GM19193 (cell line): ENCODE results near the gene NEDD8.

Source experiments
- POLR2A ChIP-seq: IDR thresholded peaks from 4 replicates; pipeline ENCODE4 v1.6.1; 2011; ENCODE audit not compliant: insufficient read depth, insufficient read length; ENCODE audit errors: extremely low read depth

NEDD8 gene

GRCh38 chr14:24224618-24225071 lies 7.5 kb downstream of the NEDD8 start:
- no peak for TF ChIP-seq POLR2A

- TF ChIP-seq POLR2A = no peak
Observed at GRCh38 chr14:24219521-24219920, 12.6 kb downstream of the NEDD8 start.

- TF ChIP-seq POLR2A = no peak
Observed at GRCh38 chr14:24219080-24219479, 13.1 kb downstream of the NEDD8 start.

GRCh38 chr14:24216345-24216699 lies 15.8 kb downstream of the NEDD8 start:
- TF ChIP-seq POLR2A = no peak

GRCh38 chr14:24215495-24216344 lies 16.4 kb downstream of the NEDD8 start, which contains the start of gene MDP1:
MDP1 (minus strand) TSS chr14:24216066; CDS start chr14:24215955, 111 bp downstream.
- peak; percentile 84 for TF ChIP-seq POLR2A

GRCh38 chr14:24213866-24214662 lies 18.1 kb downstream of the NEDD8 start:
- TF ChIP-seq POLR2A = no peak

DNA sequence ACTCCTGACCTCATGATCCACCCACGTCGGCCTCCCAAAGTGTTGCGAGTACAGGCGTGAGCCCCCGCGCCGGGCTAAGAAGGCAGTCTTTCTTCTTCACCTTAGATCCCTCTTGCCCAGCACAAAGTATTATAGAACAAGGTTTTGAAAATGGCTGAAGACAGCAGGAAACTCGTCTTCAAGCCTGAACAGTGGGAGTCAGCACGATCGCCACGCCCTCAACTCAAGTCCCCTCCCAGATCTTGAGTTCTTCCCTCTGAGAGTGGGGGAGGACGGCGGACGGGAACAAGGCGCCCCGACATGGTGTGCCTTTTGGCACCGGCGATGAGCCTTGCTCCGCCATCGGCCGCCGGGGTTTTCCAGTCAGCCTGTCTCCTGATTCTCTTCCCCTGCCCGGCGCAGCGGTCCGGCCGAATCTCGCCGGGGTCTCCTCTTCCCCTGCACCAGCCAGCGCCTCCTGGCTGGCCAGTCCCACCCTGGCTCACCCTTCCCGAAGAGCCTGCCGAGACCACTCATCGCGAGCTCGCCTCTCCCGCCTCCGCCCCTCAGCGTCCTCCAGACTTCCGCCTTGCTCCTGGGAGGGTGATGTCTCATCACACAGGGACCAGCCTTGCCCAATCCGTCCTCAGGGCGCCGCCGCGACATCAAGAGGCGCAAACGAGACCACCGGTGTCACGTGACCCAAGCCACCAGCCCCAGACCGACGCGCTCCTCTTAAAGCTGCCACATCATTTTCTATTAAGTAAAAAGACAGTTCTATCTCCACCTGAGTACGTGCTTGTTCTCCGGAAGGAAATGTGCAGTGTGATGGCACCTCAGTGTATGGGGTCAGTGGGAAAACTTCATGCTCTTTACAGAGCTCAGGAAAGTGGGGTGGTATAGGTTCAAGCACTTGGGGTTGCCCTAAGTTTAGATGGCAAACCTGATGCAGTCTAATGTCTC lies 19.0 kb downstream of the NEDD8 start, which contains the start of gene CHMP4A:
TSS of gene CHMP4A (minus strand) at position 565 of the 942 bp plus-strand sequence. CDS start at position 516, 49 bp downstream.
- peak; percentile 94 for TF ChIP-seq POLR2A

DNA sequence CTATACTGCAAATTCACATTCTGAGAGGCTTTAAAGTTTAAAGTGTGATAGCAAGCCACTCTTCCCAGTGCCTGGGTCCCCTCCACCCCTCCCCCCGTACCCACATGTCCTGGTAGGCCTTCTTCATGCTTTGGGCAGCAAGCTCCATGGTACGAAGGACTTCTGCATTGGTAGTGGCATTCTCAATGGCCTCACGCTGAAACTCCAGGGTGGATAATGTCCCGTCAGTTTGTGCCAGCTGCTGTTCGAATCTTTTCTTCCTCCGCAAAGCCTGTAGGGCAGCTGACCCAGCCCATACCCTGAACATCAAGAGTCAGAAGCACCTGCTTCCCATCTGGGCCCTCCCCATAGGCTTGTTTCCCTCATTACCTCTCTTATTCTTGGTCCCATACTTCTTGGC lies 20.9 kb downstream of the NEDD8 start:
- TF ChIP-seq POLR2A = no peak

DNA sequence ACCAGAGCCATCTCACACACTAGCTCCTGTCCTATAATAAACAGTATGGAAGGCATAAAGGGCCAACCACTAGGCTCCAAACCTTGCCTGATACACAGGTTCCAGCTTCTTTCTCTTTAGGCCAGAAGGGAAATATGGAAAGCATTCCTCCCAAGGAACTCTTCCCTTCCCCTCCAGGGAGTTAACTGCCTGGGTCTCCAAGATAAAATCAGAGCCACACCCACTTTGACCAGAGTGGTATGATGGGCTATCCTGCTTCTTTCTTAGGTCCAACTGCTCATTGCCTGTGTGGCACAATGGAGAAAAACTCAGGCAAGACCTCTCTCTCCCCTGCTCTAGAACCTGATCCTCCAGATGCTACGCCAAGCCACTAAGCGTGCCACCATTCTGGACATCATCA lies 24.5 kb downstream of the NEDD8 start:
- no peak for TF ChIP-seq POLR2A

DNA sequence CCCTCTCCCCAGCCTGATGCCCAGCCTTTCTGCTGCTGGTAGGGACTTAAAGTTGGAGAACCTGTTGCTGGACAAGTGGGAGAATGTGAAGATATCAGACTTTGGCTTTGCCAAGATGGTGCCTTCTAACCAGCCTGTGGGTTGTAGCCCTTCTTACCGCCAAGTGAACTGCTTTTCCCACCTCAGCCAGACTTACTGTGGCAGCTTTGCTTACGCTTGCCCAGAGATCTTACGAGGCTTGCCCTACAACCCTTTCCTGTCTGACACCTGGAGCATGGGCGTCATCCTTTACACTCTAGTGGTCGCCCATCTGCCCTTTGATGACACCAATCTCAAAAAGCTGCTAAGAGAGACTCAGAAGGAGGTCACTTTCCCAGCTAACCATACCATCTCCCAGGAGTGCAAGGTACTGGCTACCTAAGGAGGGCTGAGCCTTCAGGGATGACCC lies 25.0 kb downstream of the NEDD8 start:
- no peak for TF ChIP-seq POLR2A

- TF ChIP-seq POLR2A = no peak
Observed at GRCh38 chr14:24206260-24207103, 25.7 kb downstream of the NEDD8 start.

GRCh38 chr14:24204163-24205146 lies 27.7 kb downstream of the NEDD8 start:
- no peak for TF ChIP-seq POLR2A
